AG09319 (cell line): ENCODE data around the gene SLC39A11.
"Not testable (repeated sequence)": the region's sequence is repeated elsewhere in the genome, so short reads cannot be mapped to it uniquely, and the experiment has no call there.

Experiments used
- DNase-seq: peaks from one replicate; pipeline ENCODE4 v3.0.0-alpha.2; 2010; ENCODE audit warnings: low read depth; ENCODE audit errors: extremely low read depth
- CTCF ChIP-seq: IDR thresholded peaks from 2 replicates; pipeline ENCODE4 v1.5.1; 2011; ENCODE audit warnings: low read depth, mild to moderate bottlenecking, inconsistent platforms, low read length, moderate library complexity

Gene SLC39A11

DNA sequence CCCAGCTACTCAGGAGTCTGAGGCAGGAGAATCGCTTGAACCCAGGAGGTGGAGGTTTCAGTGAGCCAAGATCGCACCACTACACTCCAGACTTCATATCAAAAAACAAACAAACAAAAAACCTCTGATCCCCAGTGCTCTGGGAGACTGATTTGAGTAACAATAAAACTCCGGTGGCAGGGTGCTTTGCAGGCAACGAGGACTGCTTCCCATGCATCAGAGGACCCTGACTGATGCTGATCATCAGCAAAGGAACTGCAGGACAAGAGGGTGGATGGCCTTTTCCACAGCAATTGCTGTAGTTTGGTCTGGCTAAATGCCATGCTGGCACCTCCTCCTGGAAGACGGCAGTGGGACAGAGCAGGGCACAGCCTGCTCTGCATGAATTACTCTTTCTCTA lies 6.4 kb upstream of the SLC39A11 start:
- TF ChIP-seq CTCF: no peak
- DNase-seq: no peak

GRCh38 chr17:73097973-73098765 lies 5.7 kb upstream of the SLC39A11 start:
- DNase-seq: not testable (repeated sequence)

DNA sequence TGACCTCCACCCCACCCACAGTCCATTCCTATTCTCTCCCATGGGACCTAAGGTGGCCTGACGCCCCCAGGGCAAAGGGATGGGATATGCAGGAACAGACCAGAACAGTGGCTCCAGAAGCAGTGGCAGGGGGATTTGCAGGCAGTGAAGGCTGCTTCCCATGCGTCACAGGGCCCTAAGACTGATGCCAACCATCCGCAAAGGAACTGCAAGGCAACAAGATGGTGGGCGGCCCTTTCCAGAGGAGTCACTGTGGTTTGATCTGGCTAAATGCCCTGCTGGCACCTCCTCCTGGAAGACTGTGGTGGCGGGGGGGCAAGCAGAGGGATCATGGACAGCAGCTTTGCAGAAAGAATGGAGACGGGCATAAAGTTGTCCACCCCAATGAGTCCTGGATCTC lies 4.4 kb upstream of the SLC39A11 start:
- DNase-seq: no peak
- TF ChIP-seq CTCF: no peak

DNA sequence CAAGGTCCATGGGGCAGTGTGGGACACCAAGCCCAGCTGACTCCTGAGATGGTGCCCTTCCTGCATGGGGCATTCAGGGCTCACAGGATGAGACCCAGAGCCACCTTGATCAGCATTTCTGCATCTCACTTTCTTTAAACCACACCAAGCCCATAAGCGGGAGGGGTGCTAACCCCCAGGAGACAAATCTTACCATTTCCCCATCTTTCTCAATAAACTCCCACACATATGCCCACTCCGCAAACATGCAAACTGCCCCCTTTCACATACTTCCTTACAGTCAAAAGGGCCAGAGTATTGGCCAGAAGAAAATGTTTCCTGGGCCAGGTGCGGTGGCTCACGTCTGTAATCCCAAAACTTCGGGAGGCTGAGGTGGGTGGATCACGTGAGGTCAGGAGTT lies 3.7 kb upstream of the SLC39A11 start:
- no peak for DNase-seq
- TF ChIP-seq CTCF: no peak

- DNase-seq: no peak
- no peak for TF ChIP-seq CTCF
Measured at GRCh38 chr17:73093286-73093685, 798 bp upstream of the SLC39A11 start.

DNA sequence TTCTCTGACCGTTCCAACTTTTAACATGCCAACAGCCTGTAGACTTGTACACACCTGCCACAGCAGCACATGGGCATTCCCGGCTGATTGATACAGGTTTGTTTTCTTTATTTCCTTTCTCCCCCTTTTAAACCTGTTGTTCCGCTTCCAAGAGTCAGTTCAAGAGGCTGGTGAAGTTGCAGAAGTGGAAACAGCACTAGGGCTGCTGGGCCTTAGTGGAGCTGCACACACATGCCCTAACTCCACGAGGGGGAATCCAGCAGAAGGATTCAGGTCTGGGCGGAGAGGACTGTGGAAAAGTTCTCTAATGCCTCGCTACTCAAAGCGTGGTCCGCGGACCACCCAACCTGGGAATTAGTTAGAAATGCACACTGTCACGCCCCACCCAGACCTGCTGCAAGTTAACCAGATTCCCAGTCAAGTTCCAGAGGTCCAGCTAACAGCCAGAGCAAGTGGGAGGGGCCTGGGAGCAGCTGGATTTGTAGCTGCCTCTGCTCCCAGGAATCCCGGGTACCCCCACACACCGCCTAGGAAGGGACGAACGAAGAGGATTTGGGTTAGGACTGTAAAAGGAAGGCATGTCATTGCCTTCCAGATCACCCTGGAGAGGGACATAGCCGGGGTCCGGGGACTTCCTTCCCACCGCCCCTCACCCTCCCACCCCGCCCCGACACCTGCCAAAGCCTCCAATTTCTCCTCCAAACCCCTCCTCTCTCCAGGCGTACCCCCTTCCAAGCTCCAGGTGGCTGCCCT lies 542 bp downstream of the SLC39A11 start:
- DNase-seq: no peak
- no peak for TF ChIP-seq CTCF

GRCh38 chr17:73091410-73091769 lies 1.1 kb downstream of the SLC39A11 start:
- DNase-seq: no peak
- TF ChIP-seq CTCF: no peak
